H1 (cell line): ENCODE measurements around the gene MAGI2.

Experiments used
- EP300 ChIP-seq, 2 experiments: IDR thresholded peaks; 1 replicate in 1 of 2; 2 replicates in 1 of 2; pipeline ENCODE4 v1.6.1; 2011 to 2012; ENCODE audit warnings: low read depth in 2 of 2, low read length in 2 of 2, mild to moderate bottlenecking in 2 of 2, borderline replicate concordance in 1 of 2, inconsistent platforms in 1 of 2, moderate library complexity in 1 of 2
- POLR2A ChIP-seq, 2 experiments: IDR thresholded peaks; 1 replicate in 1 of 2; 2 replicates in 1 of 2; pipeline ENCODE4 v1.6.1; 2011; ENCODE audit warnings: low read depth in 2 of 2, low read length in 2 of 2, mild to moderate bottlenecking in 2 of 2; ENCODE audit errors: control extremely low read depth in 1 of 2
- POLR2AphosphoS5 ChIP-seq: IDR thresholded peaks from 2 replicates; pipeline ENCODE4 v1.6.1; 2011; ENCODE audit warnings: low read depth, low read length
- SP4 ChIP-seq: IDR thresholded peaks from 2 replicates; pipeline ENCODE4 v1.6.1; 2012; ENCODE audit warnings: low read length, inconsistent platforms
- SUZ12 ChIP-seq: fragments of 200-600 bp; sonication (generic); IDR thresholded peaks from 2 replicates; pipeline ENCODE4 v1.6.1; 2012; ENCODE audit warnings: mild to moderate bottlenecking, inconsistent platforms, low read length, moderate library complexity, mixed read lengths
- TF ChIP-seq, protein P1 (sequence below), 3 experiments: IDR thresholded peaks; 1 replicate in 2 of 3; 2 replicates in 1 of 3; pipeline versions ENCODE4 v1.5.1 to v1.6.1; 2011; ENCODE audit warnings: low read length in 3 of 3, mild to moderate bottlenecking in 3 of 3, inconsistent platforms in 2 of 3, low read depth in 1 of 3, moderate library complexity in 1 of 3; ENCODE audit not compliant: insufficient read depth in 1 of 3; ENCODE audit errors: control extremely low read depth in 1 of 3
- TF ChIP-seq, protein P2 (sequence below): IDR thresholded peaks from 2 replicates; pipeline ENCODE4 v1.6.1; 2012; ENCODE audit warnings: low read length, inconsistent platforms
- TF ChIP-seq, protein P3 (sequence below): IDR thresholded peaks from 2 replicates; pipeline ENCODE4 v1.6.1; 2012; ENCODE audit warnings: inconsistent platforms
- TF ChIP-seq, protein P4 (sequence below): IDR thresholded peaks from 2 replicates; pipeline ENCODE4 v1.6.1; 2011; ENCODE audit warnings: low read length, improper control_type of control experiment

GRCh38 chr7:79332091-79332490 is 121.4 kb downstream of the MAGI2 start:
- TF ChIP-seq SUZ12 (no peak), POLR2AphosphoS5 (no peak), EP300 (IDR thresholded peaks at IDR 0.05; ENCODE audit: borderline replicate concordance in 1 of 2, low read depth in 2 of 2, low read length in 2 of 2) (no peak), SP4 (no peak), POLR2A (IDR thresholded peaks at IDR 0.05; ENCODE audit: control extremely low read depth in 1 of 2, low read depth in 2 of 2, low read length in 2 of 2) (no peak)
- TF ChIP-seq, protein P1, sequence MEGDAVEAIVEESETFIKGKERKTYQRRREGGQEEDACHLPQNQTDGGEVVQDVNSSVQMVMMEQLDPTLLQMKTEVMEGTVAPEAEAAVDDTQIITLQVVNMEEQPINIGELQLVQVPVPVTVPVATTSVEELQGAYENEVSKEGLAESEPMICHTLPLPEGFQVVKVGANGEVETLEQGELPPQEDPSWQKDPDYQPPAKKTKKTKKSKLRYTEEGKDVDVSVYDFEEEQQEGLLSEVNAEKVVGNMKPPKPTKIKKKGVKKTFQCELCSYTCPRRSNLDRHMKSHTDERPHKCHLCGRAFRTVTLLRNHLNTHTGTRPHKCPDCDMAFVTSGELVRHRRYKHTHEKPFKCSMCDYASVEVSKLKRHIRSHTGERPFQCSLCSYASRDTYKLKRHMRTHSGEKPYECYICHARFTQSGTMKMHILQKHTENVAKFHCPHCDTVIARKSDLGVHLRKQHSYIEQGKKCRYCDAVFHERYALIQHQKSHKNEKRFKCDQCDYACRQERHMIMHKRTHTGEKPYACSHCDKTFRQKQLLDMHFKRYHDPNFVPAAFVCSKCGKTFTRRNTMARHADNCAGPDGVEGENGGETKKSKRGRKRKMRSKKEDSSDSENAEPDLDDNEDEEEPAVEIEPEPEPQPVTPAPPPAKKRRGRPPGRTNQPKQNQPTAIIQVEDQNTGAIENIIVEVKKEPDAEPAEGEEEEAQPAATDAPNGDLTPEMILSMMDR (IDR thresholded peaks at IDR 0.05; ENCODE audit: control extremely low read depth in 1 of 3, insufficient read depth in 1 of 3, low read depth in 1 of 3, low read length in 3 of 3) = no peak
- TF ChIP-seq, protein P2, sequence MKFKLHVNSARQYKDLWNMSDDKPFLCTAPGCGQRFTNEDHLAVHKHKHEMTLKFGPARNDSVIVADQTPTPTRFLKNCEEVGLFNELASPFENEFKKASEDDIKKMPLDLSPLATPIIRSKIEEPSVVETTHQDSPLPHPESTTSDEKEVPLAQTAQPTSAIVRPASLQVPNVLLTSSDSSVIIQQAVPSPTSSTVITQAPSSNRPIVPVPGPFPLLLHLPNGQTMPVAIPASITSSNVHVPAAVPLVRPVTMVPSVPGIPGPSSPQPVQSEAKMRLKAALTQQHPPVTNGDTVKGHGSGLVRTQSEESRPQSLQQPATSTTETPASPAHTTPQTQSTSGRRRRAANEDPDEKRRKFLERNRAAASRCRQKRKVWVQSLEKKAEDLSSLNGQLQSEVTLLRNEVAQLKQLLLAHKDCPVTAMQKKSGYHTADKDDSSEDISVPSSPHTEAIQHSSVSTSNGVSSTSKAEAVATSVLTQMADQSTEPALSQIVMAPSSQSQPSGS = no peak
- TF ChIP-seq, protein P3, sequence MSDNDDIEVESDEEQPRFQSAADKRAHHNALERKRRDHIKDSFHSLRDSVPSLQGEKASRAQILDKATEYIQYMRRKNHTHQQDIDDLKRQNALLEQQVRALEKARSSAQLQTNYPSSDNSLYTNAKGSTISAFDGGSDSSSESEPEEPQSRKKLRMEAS = no peak
- TF ChIP-seq, protein P4, sequence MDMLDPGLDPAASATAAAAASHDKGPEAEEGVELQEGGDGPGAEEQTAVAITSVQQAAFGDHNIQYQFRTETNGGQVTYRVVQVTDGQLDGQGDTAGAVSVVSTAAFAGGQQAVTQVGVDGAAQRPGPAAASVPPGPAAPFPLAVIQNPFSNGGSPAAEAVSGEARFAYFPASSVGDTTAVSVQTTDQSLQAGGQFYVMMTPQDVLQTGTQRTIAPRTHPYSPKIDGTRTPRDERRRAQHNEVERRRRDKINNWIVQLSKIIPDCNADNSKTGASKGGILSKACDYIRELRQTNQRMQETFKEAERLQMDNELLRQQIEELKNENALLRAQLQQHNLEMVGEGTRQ = no peak
